Motor neuron (in vitro differentiated cells): Measurements from ENCODE around the gene PCDHA10. TPM values are rescaled to one million over a fixed set of nuclear protein-coding genes. Genes with fewer than 3 reads are reported as not detected.
"Not testable (repeated sequence)": the region's sequence is repeated elsewhere in the genome, so short reads cannot be mapped to it uniquely, and the experiment has no call there.

Experiments
- ATAC-seq, 8 experiments: fragments of 200-7000 bp; cut with Tn5 transposase; replicated peaks in 6 of 8; 2 replicates each; pipeline ENCODE4 v1.8.0; 2021; ENCODE audit warnings: mild to moderate bottlenecking in 8 of 8, moderate library complexity in 8 of 8
- H3K27ac ChIP-seq, 2 donors: fragments of 250-450 bp; sonication (Bioruptor Pico); 2 replicates each; pipeline ENCODE4 v1.9.0; 2021; ENCODE audit warnings: antibody characterized with exemption in 2 of 2, mild to moderate bottlenecking in 2 of 2, moderate library complexity in 1 of 2
- H3K4me1 ChIP-seq, 2 donors: fragments of 250-450 bp; sonication (Bioruptor Pico); replicated peaks in 1 of 2; 2 replicates each; pipeline ENCODE4 v1.6.1; 2021; ENCODE audit warnings: antibody characterized with exemption in 2 of 2, mild to moderate bottlenecking in 2 of 2, moderate library complexity in 1 of 2
- H3K4me3 ChIP-seq, 5 donors: fragments of 250-450 bp; sonication (Bioruptor Pico); 2 replicates each; pipeline ENCODE4 v1.9.0; 2021; ENCODE audit warnings: antibody characterized with exemption in 5 of 5, mild to moderate bottlenecking in 5 of 5, moderate library complexity in 4 of 5
- WGBS, 10 experiments: fragments of 450-650 bp; shearing (Covaris generic); methylation state at CpG; one replicate each; pipeline ENCODE4 v1.0.0; 2022; 5-methylcytosine and 5-hydroxymethylcytosine counted together
- in situ Hi-C, 9 experiments: fragments of 400-800 bp; cut with MboI; loops; one replicate each; pipeline ENCODE4 v1.15.0; 2021; ENCODE audit warnings: low sequenced_read_pairs in 9 of 9, low pct_unique_long_range_greater_than_20kb in 2 of 9; ENCODE audit not compliant: unreplicated experiment in 9 of 9
- total RNA-seq, 8 experiments: library from RNA; unstranded; fragments of 300-600 nt; gene quantifications; 2 replicates each; pipeline versions ENCODE4 v1.2.3 to v1.2.4, GENCODE V29; 2022

Gene PCDHA10, protein sequence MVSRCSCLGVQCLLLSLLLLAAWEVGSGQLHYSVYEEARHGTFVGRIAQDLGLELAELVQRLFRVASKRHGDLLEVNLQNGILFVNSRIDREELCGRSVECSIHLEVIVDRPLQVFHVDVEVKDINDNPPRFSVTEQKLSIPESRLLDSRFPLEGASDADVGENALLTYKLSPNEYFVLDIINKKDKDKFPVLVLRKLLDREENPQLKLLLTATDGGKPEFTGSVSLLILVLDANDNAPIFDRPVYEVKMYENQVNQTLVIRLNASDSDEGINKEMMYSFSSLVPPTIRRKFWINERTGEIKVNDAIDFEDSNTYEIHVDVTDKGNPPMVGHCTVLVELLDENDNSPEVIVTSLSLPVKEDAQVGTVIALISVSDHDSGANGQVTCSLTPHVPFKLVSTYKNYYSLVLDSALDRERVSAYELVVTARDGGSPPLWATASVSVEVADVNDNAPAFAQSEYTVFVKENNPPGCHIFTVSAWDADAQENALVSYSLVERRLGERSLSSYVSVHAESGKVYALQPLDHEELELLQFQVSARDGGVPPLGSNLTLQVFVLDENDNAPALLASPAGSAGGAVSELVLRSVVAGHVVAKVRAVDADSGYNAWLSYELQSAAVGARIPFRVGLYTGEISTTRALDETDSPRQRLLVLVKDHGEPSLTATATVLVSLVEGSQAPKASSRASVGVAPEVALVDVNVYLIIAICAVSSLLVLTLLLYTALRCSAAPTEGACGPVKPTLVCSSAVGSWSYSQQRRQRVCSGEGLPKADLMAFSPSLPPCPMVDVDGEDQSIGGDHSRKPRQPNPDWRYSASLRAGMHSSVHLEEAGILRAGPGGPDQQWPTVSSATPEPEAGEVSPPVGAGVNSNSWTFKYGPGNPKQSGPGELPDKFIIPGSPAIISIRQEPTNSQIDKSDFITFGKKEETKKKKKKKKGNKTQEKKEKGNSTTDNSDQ
- 1 to 10 TPM in 6 of 8 experiments, under 1 TPM in 2; 0.10 to 8.1 (median 2.0) TPM for total RNA-seq

DNA sequence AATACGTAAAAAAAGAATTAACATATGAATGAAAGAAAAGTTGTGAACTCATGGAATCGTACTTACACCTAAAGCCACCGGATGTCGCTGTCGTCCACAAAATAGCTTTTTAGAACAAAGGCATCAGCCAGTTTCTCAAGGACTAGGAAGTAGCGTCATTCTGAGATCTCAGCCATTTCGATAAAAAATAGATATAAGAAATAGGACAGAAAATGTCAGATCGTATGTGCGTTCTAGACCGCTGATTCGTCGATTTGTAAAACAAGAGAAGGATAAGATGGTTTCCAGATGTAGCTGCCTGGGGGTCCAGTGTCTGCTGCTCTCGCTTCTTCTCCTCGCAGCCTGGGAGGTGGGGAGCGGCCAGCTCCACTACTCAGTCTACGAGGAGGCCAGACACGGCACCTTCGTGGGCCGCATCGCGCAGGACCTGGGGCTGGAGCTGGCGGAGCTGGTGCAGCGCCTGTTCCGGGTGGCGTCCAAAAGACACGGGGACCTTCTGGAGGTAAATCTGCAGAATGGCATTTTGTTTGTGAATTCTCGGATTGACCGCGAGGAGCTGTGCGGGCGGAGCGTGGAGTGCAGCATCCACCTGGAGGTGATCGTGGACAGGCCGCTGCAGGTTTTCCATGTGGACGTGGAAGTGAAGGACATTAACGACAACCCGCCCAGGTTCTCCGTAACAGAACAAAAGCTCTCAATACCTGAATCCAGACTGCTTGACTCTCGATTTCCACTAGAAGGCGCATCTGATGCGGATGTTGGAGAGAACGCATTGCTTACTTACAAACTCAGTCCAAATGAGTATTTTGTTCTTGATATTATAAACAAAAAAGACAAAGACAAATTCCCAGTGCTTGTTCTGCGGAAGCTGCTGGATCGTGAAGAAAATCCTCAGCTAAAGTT lies at the start of gene PCDHA10:
PCDHA10 (plus strand) TSS at position 126 of the 903 bp plus-strand sequence; CDS start at position 278, 152 bp downstream.
- Histone ChIP-seq H3K4me3 (peak within 1 kb of the TSS in 1 of 5 donors; percentile 6), H3K27ac (no peak within 1 kb of the TSS), H3K4me1 (no peaks in the 10 kb centered on the region)
- in situ Hi-C loops: loop anchor here in 1 of 9 experiments (25.0 kb wide), 1 partner anchor 181 kb away; no protein-coding TSS in a partner anchor
- WGBS, 10 experiments: 10 to 89% (median 54%) methylated on average over 2 to 19 of the region's 44 CpGs
- ATAC-seq: peak in 1 of 8 experiments; percentile 43

GRCh38 chr5:140806834-140807775 lies 48.6 kb upstream of the PCDHA10 start, which contains the start of gene PCDHA4:
Gene PCDHA4 (plus strand): TSS chr5:140807068.
- ATAC-seq: peak in 7 of 8 experiments; percentile 71 to 98 (median 88)
- 0 to 74% (median 29%) methylated on average over 2 to 29 of the region's 47 CpGs; no CpG with 5 or more reads in 1 of the 10 experiments for WGBS, 10 experiments
- peak within 1 kb of the TSS; percentile 85 to 89 for H3K27ac ChIP-seq
- in situ Hi-C loops: loop anchor here in 2 of 9 experiments (5.0 to 25.0 kb wide), 3 partner anchors 230 to 755 kb away; no protein-coding TSS in a partner anchor
- peak within 1 kb of the TSS; percentile 50 to 88 (median 76) for H3K4me3 ChIP-seq
- no peaks in the 10 kb centered on the region for H3K4me1 ChIP-seq

DNA sequence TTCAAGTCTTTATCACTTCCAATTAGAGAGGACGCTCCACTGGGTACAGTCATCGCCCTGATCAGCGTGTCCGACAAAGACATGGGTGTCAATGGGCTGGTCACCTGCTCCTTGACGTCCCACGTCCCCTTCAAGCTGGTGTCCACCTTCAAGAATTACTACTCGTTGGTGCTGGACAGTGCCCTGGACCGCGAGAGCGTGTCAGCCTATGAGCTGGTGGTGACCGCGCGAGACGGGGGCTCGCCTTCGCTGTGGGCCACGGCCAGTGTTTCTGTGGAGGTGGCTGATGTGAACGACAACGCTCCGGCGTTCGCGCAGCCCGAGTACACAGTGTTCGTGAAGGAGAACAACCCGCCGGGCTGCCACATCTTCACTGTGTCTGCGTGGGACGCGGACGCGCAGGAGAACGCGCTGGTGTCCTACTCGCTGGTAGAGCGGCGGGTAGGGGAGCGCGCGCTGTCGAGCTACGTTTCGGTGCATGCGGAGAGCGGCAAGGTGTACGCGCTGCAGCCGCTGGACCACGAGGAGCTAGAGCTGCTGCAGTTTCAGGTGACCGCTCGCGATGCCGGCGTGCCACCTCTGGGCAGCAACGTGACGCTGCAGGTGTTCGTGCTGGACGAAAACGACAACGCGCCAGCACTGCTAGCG lies 47.3 kb upstream of the PCDHA10 start:
- in situ Hi-C loops: loop anchor here in 2 of 9 experiments (5.0 to 25.0 kb wide), 3 partner anchors 229 to 754 kb away; no protein-coding TSS in a partner anchor
- 20 to 95% (median 65%) methylated on average over 1 to 13 of the region's 62 CpGs; no CpG with 5 or more reads in 5 of the 10 experiments for WGBS, 10 experiments

DNA sequence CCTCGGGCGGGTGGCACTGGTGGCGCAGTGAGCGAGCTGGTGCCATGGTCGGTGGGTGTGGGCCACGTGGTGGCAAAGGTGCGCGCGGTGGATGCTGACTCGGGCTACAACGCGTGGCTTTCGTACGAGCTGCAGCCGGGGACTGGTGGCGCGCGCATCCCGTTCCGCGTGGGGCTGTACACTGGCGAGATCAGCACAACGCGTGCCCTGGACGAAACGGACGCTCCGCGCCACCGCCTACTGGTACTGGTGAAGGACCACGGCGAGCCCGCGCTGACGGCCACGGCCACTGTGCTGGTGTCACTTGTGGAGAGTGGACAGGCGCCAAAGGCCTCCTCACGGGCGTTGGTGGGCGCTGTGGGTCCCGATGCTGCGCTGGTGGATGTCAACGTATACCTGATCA lies 46.8 kb upstream of the PCDHA10 start:
- H3K4me1 ChIP-seq: no peaks in the 10 kb centered on the region
- no peak for ATAC-seq
- H3K4me3 ChIP-seq: peak overlapping the region in 1 of 5 donors; percentile 30
- no peak overlapping the region for H3K27ac ChIP-seq
- in situ Hi-C loops: loop anchor here in 2 of 9 experiments (5.0 to 25.0 kb wide), 3 partner anchors 228 to 753 kb away; no protein-coding TSS in a partner anchor
- 40 to 100% (median 93%) methylated on average over 1 to 23 of the region's 43 CpGs; no CpG with 5 or more reads in 5 of the 10 experiments for WGBS, 10 experiments

More for the DNA sequence above, 47.3 kb upstream of the PCDHA10 start:
- H3K4me3 ChIP-seq: peak overlapping the region; percentile 37 to 76 (median 50)
- not testable (repeated sequence) for ATAC-seq, H3K27ac ChIP-seq, H3K4me1 ChIP-seq

DNA sequence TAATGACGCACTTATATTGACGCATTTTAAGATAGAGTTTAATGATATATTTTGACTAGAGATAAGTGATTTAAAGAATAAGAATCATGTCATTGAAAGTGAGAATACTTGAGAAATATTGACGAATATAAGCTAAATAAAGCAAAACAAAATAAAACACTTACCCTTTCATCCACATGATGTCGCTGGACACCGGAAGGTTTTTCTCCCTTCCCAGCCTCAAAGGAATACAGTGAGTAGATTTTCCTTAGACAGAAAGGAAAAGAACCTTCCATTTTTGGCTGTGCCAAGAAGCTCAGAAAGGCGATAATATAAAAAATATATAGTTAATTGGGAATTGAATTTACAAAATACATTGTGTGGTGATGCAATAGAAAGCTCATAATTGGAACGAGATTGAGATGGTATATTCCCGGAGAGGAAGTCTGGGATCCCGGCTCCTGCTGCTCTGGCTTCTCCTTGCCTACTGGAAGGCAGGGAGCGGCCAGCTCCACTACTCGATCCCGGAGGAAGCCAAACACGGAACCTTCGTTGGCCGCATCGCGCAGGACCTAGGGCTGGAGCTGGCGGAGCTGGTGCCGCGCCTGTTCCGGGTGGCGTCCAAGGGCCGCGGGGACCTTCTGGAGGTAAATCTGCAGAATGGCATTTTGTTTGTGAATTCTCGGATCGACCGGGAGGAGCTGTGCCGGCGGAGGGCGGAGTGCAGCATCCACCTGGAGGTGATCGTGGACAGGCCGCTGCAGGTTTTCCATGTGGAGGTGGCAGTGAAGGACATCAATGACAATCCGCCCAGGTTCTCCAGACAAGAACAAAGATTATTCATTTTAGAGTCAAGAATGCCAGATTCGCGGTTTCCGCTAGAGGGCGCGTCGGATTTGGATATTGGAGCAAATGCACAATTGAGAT lies 34.1 kb upstream of the PCDHA10 start, which contains the start of gene PCDHA5:
PCDHA5 (plus strand) TSS at position 239 of the 906 bp plus-strand sequence.
- peak in 1 of 8 experiments; percentile 59 for ATAC-seq
- H3K4me3 ChIP-seq: peak within 1 kb of the TSS in 1 of 5 donors; percentile 43
- WGBS, 10 experiments: 9 to 95% (median 74%) methylated on average over 10 to 28 of the region's 39 CpGs
- H3K27ac ChIP-seq: no peak within 1 kb of the TSS
- no peaks in the 10 kb centered on the region for H3K4me1 ChIP-seq
- in situ Hi-C loops: loop anchor here in 1 of 9 experiments (25.0 kb wide), 2 partner anchors 216 to 741 kb away; no protein-coding TSS in a partner anchor

- 7 to 100% (median 75%) methylated on average over 1 to 6 of the region's 6 CpGs for WGBS, 10 experiments
- ATAC-seq: no peak
- H3K4me3 ChIP-seq: peak overlapping the region in 1 of 5 donors; percentile 43
- H3K27ac ChIP-seq: no peak overlapping the region
- H3K4me1 ChIP-seq: no peaks in the 10 kb centered on the region
- in situ Hi-C loops: loop anchor here in 1 of 9 experiments (25.0 kb wide), 2 partner anchors 215 to 740 kb away; no protein-coding TSS in a partner anchor
Observed at GRCh38 chr5:140822281-140822629, 33.4 kb upstream of the PCDHA10 start.

- WGBS, 10 experiments: 53 to 100% (median 96%) methylated on average over 1 to 23 of the region's 48 CpGs; no CpG with 5 or more reads in 3 of the 10 experiments
- in situ Hi-C loops: loop anchor here in 1 of 9 experiments (25.0 kb wide), 2 partner anchors 214 to 739 kb away; no protein-coding TSS in a partner anchor
- ATAC-seq: not testable (repeated sequence)
Observed at GRCh38 chr5:140822969-140823368, 32.7 kb upstream of the PCDHA10 start.

GRCh38 chr5:140823475-140823874 lies 32.2 kb upstream of the PCDHA10 start:
- ATAC-seq: no peak
- 80 to 100% (median 91%) methylated on average over 2 to 12 of the region's 38 CpGs; no CpG with 5 or more reads in 6 of the 10 experiments for WGBS, 10 experiments
- Histone ChIP-seq H3K4me3 (no peak overlapping the region), H3K4me1 (no peaks in the 10 kb centered on the region), H3K27ac (no peak overlapping the region)
- in situ Hi-C loops: loop anchor here in 1 of 9 experiments (25.0 kb wide), 2 partner anchors 214 to 739 kb away; no protein-coding TSS in a partner anchor

More at GRCh38 chr5:140822969-140823368, 32.7 kb upstream of the PCDHA10 start:
- not testable (repeated sequence) for H3K4me3 ChIP-seq, H3K27ac ChIP-seq, H3K4me1 ChIP-seq

GRCh38 chr5:140827704-140828361 lies 27.9 kb upstream of the PCDHA10 start, which contains the start of gene PCDHA6:
Gene PCDHA6 (plus strand): TSS chr5:140827960. CDS start chr5:140828092, 132 bp downstream.
- peak in 2 of 8 experiments; percentile 47 to 76 for ATAC-seq
- Histone ChIP-seq H3K4me3 (peak within 1 kb of the TSS in 1 of 5 donors; percentile 1), H3K27ac (no peak within 1 kb of the TSS), H3K4me1 (no peaks in the 10 kb centered on the region)
- in situ Hi-C loops: no loop called here
- 0 to 96% (median 78%) methylated on average over 6 to 25 of the region's 27 CpGs; no CpG with 5 or more reads in 1 of the 10 experiments for WGBS, 10 experiments
